Activated CD8-positive, alpha-beta memory T cell treated with anti-CD3 and anti-CD28 coated beads, Interleukin-2, amount 50 U/mL, for 24 hours (primary cell): Measurements from ENCODE around the gene CNTROB.

Experiments
- DNase-seq: peaks from one replicate; pipeline ENCODE4 v3.0.0-alpha.2; 2020; ENCODE audit errors: extremely low read depth

CNTROB gene

GRCh38 chr17:7903154-7904103 is 28.6 kb upstream of the CNTROB start:
- no peak for DNase-seq

GRCh38 chr17:7909089-7909488 is 22.9 kb upstream of the CNTROB start:
- no peak for DNase-seq

GRCh38 chr17:7910281-7910680 is 21.7 kb upstream of the CNTROB start:
- no peak for DNase-seq

GRCh38 chr17:7910711-7911110 is 21.3 kb upstream of the CNTROB start:
- no peak for DNase-seq

- no peak for DNase-seq
These were observed 20.9 kb upstream of the CNTROB start for GRCh38 chr17:7911116-7911515.

- DNase-seq = no peak
These were observed 19.0 kb upstream of the CNTROB start for GRCh38 chr17:7912927-7913524.

- DNase-seq = no peak
These were observed 16.8 kb upstream of the CNTROB start for GRCh38 chr17:7915179-7915610.

- DNase-seq = peak; percentile 74
These were observed 16.2 kb upstream of the CNTROB start, which contains the start of gene RNF227 for GRCh38 chr17:7915611-7916384. RNF227 (minus strand) TSS chr17:7916289; CDS start chr17:7916195, 94 bp downstream.

- no peak for DNase-seq
These were observed 15.7 kb upstream of the CNTROB start for GRCh38 chr17:7916385-7916682.

GRCh38 chr17:7916808-7917207 is 15.2 kb upstream of the CNTROB start:
- DNase-seq = no peak

GRCh38 chr17:7922269-7922844 is 9.6 kb upstream of the CNTROB start:
- no peak for DNase-seq

- peak; percentile 61 for DNase-seq
These were observed 9.0 kb upstream of the CNTROB start for GRCh38 chr17:7922845-7923628.

GRCh38 chr17:7927596-7927995 is 4.4 kb upstream of the CNTROB start:
- DNase-seq = no peak

GRCh38 chr17:7929158-7930023 is 2.6 kb upstream of the CNTROB start, which contains the start of gene KCNAB3:
KCNAB3 (minus strand) TSS chr17:7929856; CDS start chr17:7929435, 421 bp downstream.
- no peak for DNase-seq

GRCh38 chr17:7930841-7931631 is 970 bp upstream of the CNTROB start:
- DNase-seq = no peak

GRCh38 chr17:7932483-7932891 is 481 bp downstream of the CNTROB start:
- no peak for DNase-seq

GRCh38 chr17:7932949-7933348 is 943 bp downstream of the CNTROB start:
- no peak for DNase-seq

- DNase-seq = no peak
These were observed 3.9 kb downstream of the CNTROB start for GRCh38 chr17:7935859-7936258.

GRCh38 chr17:7940034-7940433 is 8.0 kb downstream of the CNTROB start:
- no peak for DNase-seq
